ENCODE results near the gene PRSS2. TPM values are rescaled to one million over a fixed set of nuclear protein-coding genes. Genes with fewer than 3 reads are reported as not detected.
"Not testable (repeated sequence)": the region's sequence is repeated elsewhere in the genome, so short reads cannot be mapped to it uniquely, and the experiment has no call there.

The PRSS2 gene
- total and polyA plus RNA-seq, 2 donors (not counting 1 experiment from before 2014, with no cell fraction given), result not detected

- peaks cover 0 to 3% (median 0%) of the 10 kb centered on the region in 4 experiments for H3K27me3 ChIP-seq (replicated peaks in 1 of 4; ENCODE audit: control extremely low read depth in 1 of 4, control insufficient read depth in 3 of 4, insufficient read depth in 4 of 4, low read length in 3 of 4)
- Mint-ChIP-seq H3K27me3 (peaks cover 4% of the 10 kb centered on the region), H3K27ac (no peak overlapping the region), H3K9me3 (ENCODE audit: insufficient read depth) (no peaks in the 10 kb centered on the region), H3K4me3 (no peak overlapping the region), H3K4me1 (peaks cover 21% of the 10 kb centered on the region)
- no peak for DNase-seq
- peaks cover 9 to 21% of the 10 kb centered on the region in 2 donors for H3K4me1 ChIP-seq (ENCODE audit: control insufficient read depth in 2 of 2, insufficient read depth in 2 of 2, low read length in 2 of 2)
- ChIA-PET POLR2A (interaction anchor here (1.1 kb wide), 1 partner anchor 29 kb away, joined by 4 read pairs; no protein-coding TSS in a partner anchor), CTCF (interaction anchor here (1.3 to 5.5 kb wide), 2 partner anchors 15 to 56 kb away, joined by 5 to 41 read pairs; no protein-coding TSS in a partner anchor)
- no peaks in the 10 kb centered on the region for H4K20me1 ChIP-seq (ENCODE audit: control insufficient read depth, insufficient read depth, low read length, poor library complexity, severe bottlenecking)
- no peak overlapping the region for H2AFZ ChIP-seq (ENCODE audit: insufficient read depth, low read depth, low read length, poor library complexity, severe bottlenecking)
- no peaks in the 10 kb centered on the region for H3K9me3 ChIP-seq (ENCODE audit: control extremely low read depth in 1 of 3, control insufficient read depth in 2 of 3, insufficient read depth in 1 of 3, low read length in 2 of 3)
- no peak overlapping the region for H3K27ac ChIP-seq (ENCODE audit: low read length in 2 of 2)
- TF ChIP-seq EZH2 (IDR thresholded peaks at IDR 0.05; ENCODE audit: borderline replicate concordance, insufficient read depth, low read depth, low read length, poor library complexity, severe bottlenecking), result no peak
- TF ChIP-seq CTCF (IDR thresholded peaks at IDR 0.05), result no peak
- ATAC-seq (ENCODE audit: low read depth), result no peak
- no peaks in the 10 kb centered on the region for H3K36me3 ChIP-seq (replicated peaks in 1 of 2; ENCODE audit: control extremely low read depth in 1 of 2, control insufficient read depth in 1 of 2, extremely low read depth in 1 of 2, insufficient read depth in 2 of 2, low read length in 1 of 2)
- no peak overlapping the region for H3K4me2 ChIP-seq (replicated peaks; ENCODE audit: low read depth, low read length, poor library complexity, severe bottlenecking)
- no peak overlapping the region for H3K9ac ChIP-seq (ENCODE audit: low read length)
- no peak overlapping the region for H3K4me3 ChIP-seq (ENCODE audit: control extremely low read depth in 1 of 5, extremely low read depth in 1 of 5, insufficient read depth in 1 of 5, low read depth in 2 of 5, low read length in 4 of 5)
- WGBS (ENCODE audit: insufficient coverage), result 100% methylated on average over 1 of the region's 1 CpG
- intact Hi-C loops (cut with micrococcal nuclease), result no loop called here
- H3K79me2 ChIP-seq (ENCODE audit: control insufficient read depth, insufficient read depth, low read length), result no peaks in the 10 kb centered on the region
Observed at GRCh38 chr7:142767861-142768260, 2.9 kb upstream of the PRSS2 start.

GRCh38 chr7:142768885-142769284, 1.9 kb upstream of the PRSS2 start:
- DNase-seq; H3K9me3 ChIP-seq (ENCODE audit: control extremely low read depth in 1 of 3, control insufficient read depth in 2 of 3, insufficient read depth in 1 of 3, low read length in 2 of 3); H3K4me2 ChIP-seq (replicated peaks; ENCODE audit: low read depth, low read length, poor library complexity, severe bottlenecking); H3K9ac ChIP-seq (ENCODE audit: low read length); ATAC-seq (ENCODE audit: low read depth); H3K27me3 ChIP-seq (replicated peaks in 1 of 4; ENCODE audit: control extremely low read depth in 1 of 4, control insufficient read depth in 3 of 4, insufficient read depth in 4 of 4, low read length in 3 of 4); H2AFZ ChIP-seq (ENCODE audit: insufficient read depth, low read depth, low read length, poor library complexity, severe bottlenecking); H3K27ac Mint-ChIP-seq; H3K27me3 Mint-ChIP-seq; H3K27ac ChIP-seq (ENCODE audit: low read length in 2 of 2); H3K36me3 ChIP-seq (replicated peaks in 1 of 2; ENCODE audit: control extremely low read depth in 1 of 2, control insufficient read depth in 1 of 2, extremely low read depth in 1 of 2, insufficient read depth in 2 of 2, low read length in 1 of 2); H3K79me2 ChIP-seq (ENCODE audit: control insufficient read depth, insufficient read depth, low read length); H3K4me3 ChIP-seq (ENCODE audit: control extremely low read depth in 1 of 5, extremely low read depth in 1 of 5, insufficient read depth in 1 of 5, low read depth in 2 of 5, low read length in 4 of 5); H3K4me3 Mint-ChIP-seq; H3K9me3 Mint-ChIP-seq (ENCODE audit: insufficient read depth); intact Hi-C loops (cut with micrococcal nuclease); H4K20me1 ChIP-seq (ENCODE audit: control insufficient read depth, insufficient read depth, low read length, poor library complexity, severe bottlenecking); POLR2A ChIA-PET: not testable (repeated sequence)
- 88% methylated on average over 2 of the region's 3 CpGs for WGBS (ENCODE audit: insufficient coverage)
- CTCF ChIA-PET, result interaction anchor here (1.2 to 5.5 kb wide), 2 partner anchors 14 to 56 kb away, joined by 3 to 41 read pairs; no protein-coding TSS in a partner anchor
- H3K4me1 ChIP-seq (ENCODE audit: control insufficient read depth in 2 of 2, insufficient read depth in 2 of 2, low read length in 2 of 2), result peaks cover 9 to 21% of the 10 kb centered on the region in 2 donors
- peaks cover 21% of the 10 kb centered on the region for H3K4me1 Mint-ChIP-seq
